Erythroblast (primary cell): Measurements from ENCODE around the gene SEMA3F.

ENCODE experiments used
- GATA1 ChIP-seq: IDR thresholded peaks from 2 replicates; pipeline ENCODE4 v1.6.1; 2011; ENCODE audit warnings: low read depth, mild to moderate bottlenecking, control low read depth, low read length, moderate library complexity
- POLR2A ChIP-seq: IDR thresholded peaks from 2 replicates; pipeline ENCODE4 v1.6.1; 2011; ENCODE audit warnings: mild to moderate bottlenecking, low read length

DNA sequence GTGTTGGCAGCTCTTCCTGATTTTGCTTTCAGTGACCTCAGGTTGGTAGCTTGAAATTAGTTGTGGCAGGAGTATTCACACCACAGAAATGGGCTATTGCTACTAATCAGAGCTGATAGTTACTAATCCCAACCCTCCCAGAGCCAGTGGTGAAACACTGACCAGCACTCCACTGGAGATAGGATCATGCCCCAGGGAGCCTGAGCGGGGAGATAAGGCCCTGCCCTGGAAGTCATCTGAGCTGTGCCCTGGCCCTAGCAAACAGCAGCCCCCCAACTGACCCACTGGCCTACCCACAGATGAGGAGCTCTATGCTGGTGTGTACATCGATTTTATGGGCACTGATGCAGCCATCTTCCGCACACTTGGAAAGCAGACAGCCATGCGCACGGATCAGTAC, 26.9 kb downstream of the SEMA3F start:
- TF ChIP-seq POLR2A: no peak
- TF ChIP-seq GATA1: no peak
